ENCODE measurements around the gene CIT. TPM values are rescaled to one million over a fixed set of nuclear protein-coding genes. Genes with fewer than 3 reads are reported as not detected.

CIT gene
- total and polyA plus RNA-seq, 2 donors (not counting 3 experiments of a cell fraction or from before 2014, with no cell fraction given) = 13.3 to 61.8 TPM

DNA sequence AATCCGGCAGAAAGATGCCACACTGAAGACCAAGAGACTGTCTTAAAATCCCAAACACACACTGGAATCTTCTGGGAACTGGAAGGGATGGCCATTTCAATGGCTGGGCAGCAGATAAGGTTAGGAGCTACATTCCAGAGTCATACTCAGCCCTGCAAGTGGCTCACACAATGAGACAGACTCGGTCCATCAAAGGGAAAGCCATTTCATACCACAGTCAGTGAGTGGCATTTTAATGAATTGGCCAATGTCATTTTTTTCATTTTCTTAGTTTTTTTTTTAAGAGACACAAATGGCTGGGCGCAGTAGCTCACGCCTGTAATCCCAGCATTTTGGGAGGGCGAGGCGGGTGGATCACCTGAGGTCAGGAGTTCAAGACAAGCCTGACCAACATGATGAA is 17.9 kb downstream of the CIT start:
- ChIA-PET CTCF (no interaction called here), POLR2A (no interaction called here)
- Histone ChIP-seq H3K27ac (ENCODE audit: insufficient read depth, low read depth, low read length) (no peak overlapping the region), H3K36me3 (ENCODE audit: control insufficient read depth in 2 of 2, extremely low read depth in 1 of 2, insufficient read depth in 2 of 2, low read length in 2 of 2) (peaks cover 0 to 2% of the 10 kb centered on the region in 2 experiments), H3K79me2 (ENCODE audit: control insufficient read depth, insufficient read depth, low read length) (peaks cover 10% of the 10 kb centered on the region), H4K20me1 (replicated peaks; ENCODE audit: control insufficient read depth, extremely low read depth, insufficient read depth, low read length) (no peaks in the 10 kb centered on the region), H3K27me3 (ENCODE audit: control insufficient read depth in 2 of 2, insufficient read depth in 2 of 2, low read length in 2 of 2) (no peaks in the 10 kb centered on the region), H2AFZ (ENCODE audit: low read depth, low read length) (no peak overlapping the region), H3K9me3 (replicated peaks; ENCODE audit: control insufficient read depth, insufficient read depth, low read length) (no peaks in the 10 kb centered on the region), H3K9ac (replicated peaks; ENCODE audit: extremely low read depth, insufficient read depth, low read length) (no peak overlapping the region), H3K4me1 (ENCODE audit: control insufficient read depth, extremely low read depth, insufficient read depth, low read length) (no peaks in the 10 kb centered on the region), H3K9me1 (replicated peaks; ENCODE audit: control insufficient read depth, extremely low read depth, insufficient read depth, low read length) (no peaks in the 10 kb centered on the region), H3K4me2 (ENCODE audit: insufficient read depth, low read length) (no peak overlapping the region), H3K4me3 (replicated peaks in 1 of 3; ENCODE audit: insufficient read depth in 1 of 3, low read depth in 1 of 3, low read length in 3 of 3) (no peak overlapping the region)
- BruUV-seq (replicated peaks) = no TSS peak
- TF ChIP-seq GATA2 (IDR thresholded peaks at IDR 0.05; ENCODE audit: insufficient read depth, insufficient read length, low read depth, low read length) (no peak), MYC (IDR thresholded peaks at IDR 0.05; ENCODE audit: low read depth, low read length) (no peak), FOS (IDR thresholded peaks at IDR 0.05; ENCODE audit: borderline replicate concordance, insufficient read depth, low read length) (no peak), EZH2 (IDR thresholded peaks at IDR 0.05; ENCODE audit: borderline replicate concordance, low read depth, low read length, severe bottlenecking) (no peak), JUN (IDR thresholded peaks at IDR 0.05; ENCODE audit: borderline replicate concordance, insufficient read depth, insufficient read length, low read depth) (no peak), POLR2AphosphoS5 (IDR thresholded peaks at IDR 0.05; ENCODE audit: insufficient read depth, low read depth, low read length) (no peak), POLR2A (IDR thresholded peaks at IDR 0.05; ENCODE audit: low read depth, low read length) (no peak)
- TF ChIP-seq, protein P1, sequence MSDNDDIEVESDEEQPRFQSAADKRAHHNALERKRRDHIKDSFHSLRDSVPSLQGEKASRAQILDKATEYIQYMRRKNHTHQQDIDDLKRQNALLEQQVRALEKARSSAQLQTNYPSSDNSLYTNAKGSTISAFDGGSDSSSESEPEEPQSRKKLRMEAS (IDR thresholded peaks at IDR 0.05; ENCODE audit: insufficient read depth, insufficient read length) = no peak
- TF ChIP-seq, protein P2, sequence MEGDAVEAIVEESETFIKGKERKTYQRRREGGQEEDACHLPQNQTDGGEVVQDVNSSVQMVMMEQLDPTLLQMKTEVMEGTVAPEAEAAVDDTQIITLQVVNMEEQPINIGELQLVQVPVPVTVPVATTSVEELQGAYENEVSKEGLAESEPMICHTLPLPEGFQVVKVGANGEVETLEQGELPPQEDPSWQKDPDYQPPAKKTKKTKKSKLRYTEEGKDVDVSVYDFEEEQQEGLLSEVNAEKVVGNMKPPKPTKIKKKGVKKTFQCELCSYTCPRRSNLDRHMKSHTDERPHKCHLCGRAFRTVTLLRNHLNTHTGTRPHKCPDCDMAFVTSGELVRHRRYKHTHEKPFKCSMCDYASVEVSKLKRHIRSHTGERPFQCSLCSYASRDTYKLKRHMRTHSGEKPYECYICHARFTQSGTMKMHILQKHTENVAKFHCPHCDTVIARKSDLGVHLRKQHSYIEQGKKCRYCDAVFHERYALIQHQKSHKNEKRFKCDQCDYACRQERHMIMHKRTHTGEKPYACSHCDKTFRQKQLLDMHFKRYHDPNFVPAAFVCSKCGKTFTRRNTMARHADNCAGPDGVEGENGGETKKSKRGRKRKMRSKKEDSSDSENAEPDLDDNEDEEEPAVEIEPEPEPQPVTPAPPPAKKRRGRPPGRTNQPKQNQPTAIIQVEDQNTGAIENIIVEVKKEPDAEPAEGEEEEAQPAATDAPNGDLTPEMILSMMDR (IDR thresholded peaks at IDR 0.05; ENCODE audit: extremely low read depth in 1 of 2, insufficient read depth in 1 of 2, low read depth in 1 of 2, low read length in 2 of 2) = no peak
- intact Hi-C loops (cut with micrococcal nuclease) (no loop called here), dilution Hi-C loops (cut with MboI; ENCODE audit: extremely low pct_ligation_motif_present, low sequenced_read_pairs) (no loop called here)
- DNase-seq (ENCODE audit: low read depth, low spot score) (no peak), FAIRE-seq (no peak)
